Right kidney (tissue), 1 donor: ENCODE results near the gene TMEM191B.
"Not testable (repeated sequence)": the region's sequence is repeated elsewhere in the genome, so short reads cannot be mapped to it uniquely, and the experiment has no call there.

Experiments used
- DNase-seq: peaks from one replicate; pipeline ENCODE4 v3.0.0-alpha.2; 2016

The TMEM191B gene

DNA sequence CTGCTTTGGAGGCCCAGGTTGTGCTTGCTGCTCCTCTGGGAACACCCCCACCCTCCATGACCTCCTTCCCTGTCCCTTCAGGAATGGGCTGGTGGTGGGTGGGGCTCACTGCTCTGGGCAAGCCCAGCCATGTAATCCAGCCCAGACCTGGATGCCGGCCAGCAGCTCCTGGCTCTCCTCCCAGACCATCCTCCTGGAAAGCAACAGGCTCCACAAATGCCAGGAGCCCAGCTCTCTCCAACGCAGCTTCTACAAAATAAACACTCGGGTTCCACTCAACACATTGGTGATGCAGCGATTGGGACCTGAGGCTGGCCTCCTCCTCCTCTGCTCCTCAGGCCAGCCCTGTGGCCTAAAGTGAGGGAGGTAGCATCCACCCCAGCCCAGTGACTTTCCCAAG is 30.9 kb downstream of the TMEM191B start:
- not testable (repeated sequence) for DNase-seq

DNA sequence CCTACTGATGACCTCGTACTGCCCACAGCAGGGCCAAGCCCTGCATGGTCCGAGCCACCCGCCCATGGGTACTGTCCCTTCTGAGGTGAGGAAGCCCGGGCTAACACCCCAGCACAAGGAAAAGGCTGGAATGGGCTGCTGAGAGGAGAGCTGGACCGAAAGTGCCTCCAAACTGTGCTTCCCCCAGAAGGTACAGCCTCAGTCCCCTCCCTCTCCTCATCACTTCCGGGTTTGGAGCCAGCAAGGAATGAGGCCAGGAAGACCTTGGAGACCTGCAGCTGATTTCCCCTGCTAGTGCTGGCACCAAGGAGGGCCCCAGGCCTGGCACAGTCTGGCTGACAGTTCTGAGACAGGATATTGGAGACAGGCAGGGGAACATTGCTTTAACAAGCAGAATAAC is 31.3 kb downstream of the TMEM191B start:
- not testable (repeated sequence) for DNase-seq

DNA sequence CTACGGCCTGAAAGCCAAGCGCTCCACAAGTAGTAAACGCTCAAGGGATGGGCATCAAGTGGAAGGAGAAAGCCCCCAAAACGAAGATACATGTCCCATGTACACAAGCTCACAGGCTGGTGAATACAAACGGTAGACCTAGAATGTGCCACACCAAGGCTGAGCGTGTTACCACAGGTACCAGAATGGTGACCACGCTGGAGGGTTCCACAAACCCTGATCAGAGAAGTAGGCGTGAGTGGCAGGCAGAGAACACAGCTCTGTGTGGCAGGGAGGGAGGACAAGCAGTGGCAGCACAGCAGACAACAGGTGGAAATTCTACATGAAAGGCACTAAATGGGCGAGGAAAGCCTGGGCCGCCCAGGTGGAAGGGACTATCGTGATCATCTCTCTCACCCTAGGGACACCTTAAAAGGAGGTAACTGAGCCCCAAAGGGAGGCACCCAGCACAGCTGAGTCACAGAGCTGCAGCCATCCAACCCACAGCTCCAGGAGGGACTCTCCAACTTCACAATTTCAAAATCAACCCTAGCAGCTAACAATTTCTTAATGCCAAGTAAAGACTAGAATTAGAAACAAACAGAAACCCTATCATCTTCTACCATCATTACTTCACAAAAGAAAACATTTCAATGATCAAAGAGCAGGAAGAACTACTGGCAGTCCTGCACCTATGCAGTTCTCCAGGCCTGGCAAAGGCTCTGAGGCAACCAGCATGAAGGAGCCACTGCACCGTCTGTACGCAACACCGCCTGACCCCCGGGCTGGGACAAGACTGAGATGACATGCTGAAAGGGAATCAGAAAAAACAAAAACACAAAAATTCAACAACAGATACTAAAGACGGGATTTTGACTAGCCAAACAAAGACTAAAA is 32.7 kb downstream of the TMEM191B start:
- DNase-seq, result not testable (repeated sequence)

DNA sequence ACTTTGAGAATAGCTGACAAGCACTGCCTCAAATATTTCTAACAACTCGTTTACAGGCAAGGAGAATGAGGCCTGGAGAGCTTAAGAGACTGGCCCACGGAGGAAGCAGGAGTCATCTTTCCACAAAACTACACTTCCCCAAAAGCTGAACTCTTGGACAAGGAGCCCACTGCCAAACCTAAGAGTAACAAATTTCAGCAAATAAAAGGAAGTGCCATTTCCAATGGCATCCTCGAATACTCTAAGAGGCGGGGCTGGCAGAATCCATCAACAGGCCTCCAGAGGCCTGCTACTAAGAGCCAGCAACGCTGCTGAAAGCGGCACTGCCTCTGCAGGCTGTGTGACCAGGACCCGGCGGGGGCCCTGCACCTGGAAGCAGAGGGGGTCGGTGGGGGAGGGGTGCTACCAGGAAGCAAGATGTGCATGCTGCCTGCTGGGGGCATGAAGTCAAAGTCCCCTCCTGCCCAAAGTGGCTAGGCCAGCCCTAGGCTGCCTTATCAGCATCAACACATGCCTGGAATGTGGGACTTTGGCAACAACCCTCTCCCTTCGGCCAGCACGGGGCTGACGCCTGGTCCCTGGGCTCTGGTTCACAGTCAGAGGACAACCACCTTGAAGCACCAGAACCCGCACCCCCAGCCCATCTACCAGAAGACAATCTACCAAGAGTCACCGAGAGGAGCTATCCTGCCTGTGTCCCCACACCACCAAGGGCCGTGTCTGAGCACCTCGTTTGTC is 43.1 kb downstream of the TMEM191B start:
- DNase-seq, result not testable (repeated sequence)

DNA sequence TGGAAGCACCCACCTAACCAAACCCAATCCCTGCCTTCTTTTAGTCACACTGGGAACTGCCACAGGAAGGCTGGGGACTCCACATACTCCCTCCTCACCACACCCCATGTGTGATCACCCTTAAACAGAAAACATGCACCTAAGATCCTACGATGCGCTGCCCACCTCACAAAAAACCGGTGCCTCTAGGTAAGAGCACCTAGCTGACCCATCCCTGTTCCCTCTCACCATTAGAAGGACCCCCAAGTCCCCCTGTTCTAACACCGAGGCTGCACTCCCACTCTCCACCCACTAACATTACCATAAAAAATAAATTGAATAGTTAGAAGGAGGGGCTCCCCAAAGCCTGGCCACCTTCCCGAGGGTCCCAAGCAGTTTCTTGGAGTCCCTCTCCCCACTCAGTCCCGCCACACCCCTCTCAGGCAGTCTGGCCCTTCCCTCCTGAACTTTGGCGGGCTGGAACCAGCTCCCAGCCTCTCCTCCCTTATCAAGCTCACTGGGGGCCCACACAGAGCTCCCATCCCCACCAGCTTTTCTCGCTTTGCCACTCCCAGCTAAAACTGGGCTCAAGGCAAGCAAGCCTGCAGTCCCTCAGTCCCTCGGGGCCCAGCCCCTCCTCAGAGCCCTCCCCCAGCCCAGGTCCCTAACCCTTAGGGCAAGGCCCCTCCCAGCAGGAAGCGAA is 46.0 kb downstream of the TMEM191B start:
- not testable (repeated sequence) for DNase-seq

DNA sequence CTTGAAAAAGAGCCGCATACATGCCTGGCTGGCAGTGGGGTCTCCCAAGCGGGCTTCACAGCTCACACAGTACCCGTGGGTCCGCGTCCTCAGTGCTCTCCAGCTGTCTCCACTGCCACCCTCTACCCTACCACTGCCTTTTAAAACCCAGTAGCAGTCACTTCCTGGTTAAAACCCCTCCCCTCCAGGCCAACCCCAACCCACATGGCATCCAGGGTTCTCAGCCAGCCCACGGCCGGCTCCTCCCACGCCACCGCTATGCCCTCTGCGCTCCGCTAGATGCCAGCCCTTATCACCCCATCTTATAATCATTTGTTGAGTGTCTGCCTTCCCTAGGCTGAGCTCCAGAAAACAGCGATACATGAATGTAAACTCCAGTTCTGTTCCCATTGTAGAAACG is 47.0 kb downstream of the TMEM191B start:
- DNase-seq, result not testable (repeated sequence)

DNA sequence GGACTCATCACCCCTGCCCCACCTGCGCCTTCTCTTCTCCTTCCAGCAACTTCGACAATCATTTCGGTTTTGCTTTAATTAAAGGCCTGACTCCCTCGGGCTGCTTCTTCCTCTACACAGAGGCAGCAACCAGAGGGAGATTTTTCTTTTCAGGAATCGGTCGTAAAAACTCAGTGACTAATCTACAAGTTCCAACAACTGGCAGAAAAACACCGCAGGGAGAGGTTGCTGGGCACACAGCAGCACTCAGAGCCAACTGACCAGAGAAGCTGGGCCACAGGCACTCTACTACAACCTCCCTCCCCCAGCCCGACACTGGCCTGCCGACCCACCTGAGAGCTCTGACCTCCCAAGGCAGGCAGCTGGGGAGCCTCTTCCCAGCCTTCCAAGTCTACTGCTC is 48.1 kb downstream of the TMEM191B start:
- DNase-seq, result not testable (repeated sequence)

DNA sequence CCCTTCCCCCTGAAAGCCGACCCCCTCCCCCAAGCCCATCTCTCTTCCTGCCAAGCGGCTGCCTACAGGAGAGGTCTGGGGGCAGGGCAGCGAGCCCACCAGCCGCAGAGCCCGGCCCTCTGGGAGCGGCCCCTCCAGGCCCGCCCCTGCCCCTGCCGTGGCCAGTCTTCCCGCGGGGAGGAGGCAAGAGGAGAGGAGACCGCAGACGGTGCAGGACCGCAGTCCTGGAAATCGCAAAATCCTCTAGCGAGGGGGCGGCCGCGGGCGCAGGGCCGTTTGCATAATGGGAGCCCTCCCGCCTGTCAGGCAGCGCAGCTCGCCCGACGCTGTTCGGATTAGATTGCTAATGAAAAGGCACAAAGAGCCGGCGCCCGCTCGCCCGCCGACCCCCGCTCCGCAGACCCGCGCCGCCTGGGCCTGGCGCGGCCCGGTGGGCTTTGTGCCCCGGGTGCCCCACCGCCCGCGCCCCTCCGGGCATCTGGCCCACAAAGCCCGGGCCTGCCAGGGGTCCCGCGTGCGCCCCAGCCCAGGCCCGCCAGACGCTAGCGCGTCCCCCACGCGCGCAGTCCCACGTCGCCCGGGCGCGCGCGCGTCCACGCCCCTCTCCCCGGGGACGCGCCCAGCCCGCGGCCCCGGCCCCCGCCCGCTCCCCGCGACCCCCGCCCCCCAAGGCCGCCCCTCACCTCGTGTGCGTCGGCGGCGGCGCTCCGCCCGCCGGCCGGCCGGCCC is 49.7 kb downstream of the TMEM191B start:
- DNase-seq, result not testable (repeated sequence)

DNA sequence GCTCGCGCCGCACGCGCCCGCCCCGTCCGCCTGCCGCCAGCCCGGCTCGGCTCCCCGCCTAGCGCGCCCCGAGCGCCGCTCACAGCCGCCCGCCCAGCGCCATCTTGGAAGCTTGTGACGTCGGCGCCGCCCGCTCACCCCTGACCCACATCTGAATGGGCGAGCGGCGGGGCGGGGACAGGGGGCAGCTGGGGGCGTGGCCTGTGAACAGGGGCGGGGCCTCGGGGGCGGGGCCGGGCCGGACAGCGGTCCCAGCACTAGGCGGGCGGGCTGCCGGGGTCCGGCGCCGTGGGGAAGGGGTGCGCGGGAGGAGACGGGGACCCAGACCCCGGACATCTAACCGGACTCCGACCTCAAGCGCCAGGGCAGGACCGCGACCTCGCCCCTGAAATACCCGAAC is 50.2 kb downstream of the TMEM191B start:
- DNase-seq, result not testable (repeated sequence)
